SH-SY5Y (cell line): ENCODE measurements around the gene TNFAIP8L3.

ENCODE experiments used
- GATA2 ChIP-seq: IDR thresholded peaks from 2 replicates; pipeline ENCODE4 v1.6.1; 2011; ENCODE audit warnings: mild to moderate bottlenecking, low read depth, low read length
- GATA3 ChIP-seq: IDR thresholded peaks from 2 replicates; pipeline ENCODE4 v1.6.1; 2011; ENCODE audit warnings: low read depth, mild to moderate bottlenecking, low read length, moderate library complexity

- no peak for TF ChIP-seq GATA3
- TF ChIP-seq GATA2 = no peak
These were observed 41.1 kb downstream of the TNFAIP8L3 start for GRCh38 chr15:51053571-51053970.
